Non-pigmented ciliary epithelial cell (primary cell): ENCODE data around the gene MAMDC2.
"Not testable (repeated sequence)": the region's sequence is repeated elsewhere in the genome, so short reads cannot be mapped to it uniquely, and the experiment has no call there.

Experiments
- DNase-seq: peaks from one replicate; pipeline ENCODE4 v3.0.0-alpha.2; 2010; ENCODE audit warnings: low read depth

MAMDC2 gene

GRCh38 chr9:70204743-70205142 is 161.1 kb downstream of the MAMDC2 start:
- DNase-seq = not testable (repeated sequence)

- no peak for DNase-seq
Observed at GRCh38 chr9:70205366-70206020, 161.8 kb downstream of the MAMDC2 start.

- DNase-seq = no peak
Observed at GRCh38 chr9:70217029-70217428, 173.4 kb downstream of the MAMDC2 start.

- DNase-seq = no peak
Observed at GRCh38 chr9:70218767-70219166, 175.1 kb downstream of the MAMDC2 start.

GRCh38 chr9:70220216-70220615 is 176.6 kb downstream of the MAMDC2 start:
- no peak for DNase-seq

GRCh38 chr9:70222354-70222753 is 178.7 kb downstream of the MAMDC2 start:
- DNase-seq = no peak

GRCh38 chr9:70228118-70228517 is 184.5 kb downstream of the MAMDC2 start:
- no peak for DNase-seq

- DNase-seq = no peak
Observed at GRCh38 chr9:70228611-70229010, 185.0 kb downstream of the MAMDC2 start.

GRCh38 chr9:70229026-70229425 is 185.4 kb downstream of the MAMDC2 start:
- no peak for DNase-seq

- DNase-seq = no peak
Observed at GRCh38 chr9:70229579-70229978, 185.9 kb downstream of the MAMDC2 start.

- DNase-seq = no peak
Observed at GRCh38 chr9:70232476-70232875, 188.8 kb downstream of the MAMDC2 start.

- DNase-seq = not testable (repeated sequence)
Observed at GRCh38 chr9:70234208-70234607, 190.6 kb downstream of the MAMDC2 start.

- DNase-seq = not testable (repeated sequence)
Observed at GRCh38 chr9:70245952-70246351, 202.3 kb downstream of the MAMDC2 start.

GRCh38 chr9:70250221-70250620 is 206.6 kb downstream of the MAMDC2 start:
- no peak for DNase-seq

- DNase-seq = no peak
Observed at GRCh38 chr9:70255486-70255885, 211.8 kb downstream of the MAMDC2 start.

- DNase-seq = no peak
Observed at GRCh38 chr9:70256123-70256551, 212.5 kb downstream of the MAMDC2 start.

GRCh38 chr9:70257502-70257901 is 213.9 kb downstream of the MAMDC2 start:
- no peak for DNase-seq

- DNase-seq = no peak
Observed at GRCh38 chr9:70257991-70258691, 214.5 kb downstream of the MAMDC2 start.

- peak; percentile 52 for DNase-seq
Observed at GRCh38 chr9:70258692-70259511, 215.3 kb downstream of the MAMDC2 start, which contains the start of gene SMC5. Gene SMC5 (plus strand): TSS chr9:70258978. CDS start chr9:70259079, 101 bp downstream.

GRCh38 chr9:70259512-70259802 is 215.8 kb downstream of the MAMDC2 start:
- no peak for DNase-seq

- no peak for DNase-seq
Observed at GRCh38 chr9:70260007-70260443, 216.4 kb downstream of the MAMDC2 start.

- no peak for DNase-seq
Observed at GRCh38 chr9:70260606-70261005, 217.0 kb downstream of the MAMDC2 start.
